ENCODE measurements around the gene GAS2L1. TPM values are rescaled to one million over a fixed set of nuclear protein-coding genes. Genes with fewer than 3 reads are reported as not detected.

GAS2L1 gene
- total RNA-seq, 1 experiment from 2014 or later: 8.0 TPM

DNA sequence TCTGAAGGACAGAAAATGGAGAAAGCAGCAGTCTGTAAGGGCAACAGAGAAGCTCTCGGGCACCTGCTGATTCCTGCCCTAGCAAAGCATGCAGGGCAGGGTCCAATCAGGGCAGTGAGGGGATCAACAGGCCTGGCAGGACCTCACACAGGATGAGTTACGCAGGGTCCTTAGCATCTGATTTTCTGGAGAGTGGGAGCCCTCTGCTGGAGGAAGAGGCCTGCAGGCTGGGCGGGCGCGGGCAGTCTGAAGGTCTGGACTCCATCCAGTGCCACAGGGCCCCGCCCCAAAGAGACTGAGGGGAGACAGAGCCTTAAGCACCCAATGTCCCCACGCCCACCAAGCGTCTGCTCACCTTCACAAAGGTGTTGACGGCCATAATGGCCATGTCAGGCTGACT is 53.0 kb downstream of the GAS2L1 start:
- TF ChIP-seq, protein P1, sequence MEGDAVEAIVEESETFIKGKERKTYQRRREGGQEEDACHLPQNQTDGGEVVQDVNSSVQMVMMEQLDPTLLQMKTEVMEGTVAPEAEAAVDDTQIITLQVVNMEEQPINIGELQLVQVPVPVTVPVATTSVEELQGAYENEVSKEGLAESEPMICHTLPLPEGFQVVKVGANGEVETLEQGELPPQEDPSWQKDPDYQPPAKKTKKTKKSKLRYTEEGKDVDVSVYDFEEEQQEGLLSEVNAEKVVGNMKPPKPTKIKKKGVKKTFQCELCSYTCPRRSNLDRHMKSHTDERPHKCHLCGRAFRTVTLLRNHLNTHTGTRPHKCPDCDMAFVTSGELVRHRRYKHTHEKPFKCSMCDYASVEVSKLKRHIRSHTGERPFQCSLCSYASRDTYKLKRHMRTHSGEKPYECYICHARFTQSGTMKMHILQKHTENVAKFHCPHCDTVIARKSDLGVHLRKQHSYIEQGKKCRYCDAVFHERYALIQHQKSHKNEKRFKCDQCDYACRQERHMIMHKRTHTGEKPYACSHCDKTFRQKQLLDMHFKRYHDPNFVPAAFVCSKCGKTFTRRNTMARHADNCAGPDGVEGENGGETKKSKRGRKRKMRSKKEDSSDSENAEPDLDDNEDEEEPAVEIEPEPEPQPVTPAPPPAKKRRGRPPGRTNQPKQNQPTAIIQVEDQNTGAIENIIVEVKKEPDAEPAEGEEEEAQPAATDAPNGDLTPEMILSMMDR (conservative IDR thresholded peaks at IDR 0.05): peak; percentile 69
- Mint-ChIP-seq H3K4me1 (no peaks in the 10 kb centered on the region), H3K4me3 (no peak overlapping the region), H3K27ac (no peak overlapping the region; a peak in 1 of 7 replicates), H3K36me3 (ENCODE audit: insufficient read depth in 1 of 3, low read depth in 3 of 3) (peaks cover 14 to 61% (median 28%) of the 10 kb centered on the region in 3 experiments; a peak in 6 of 7 replicates), H3K27me3 (ENCODE audit: low read depth) (no peaks in the 10 kb centered on the region), H3K9me3 (no peaks in the 10 kb centered on the region)
- Histone ChIP-seq H3K4me1 (ENCODE audit: insufficient read depth, low read length) (no peaks in the 10 kb centered on the region), H2AFZ (ENCODE audit: low read length) (no peak overlapping the region), H3K23me2 (ENCODE audit: insufficient read length, low read depth, low read length, poor library complexity, severe bottlenecking) (no peaks in the 10 kb centered on the region), H4K5ac (ENCODE audit: insufficient read length, low read depth, low read length) (no peak overlapping the region), H2BK15ac (ENCODE audit: low read depth, low read length) (no peak overlapping the region), H3T11ph (ENCODE audit: low read length) (no peak overlapping the region), H3K9me3 (ENCODE audit: control insufficient read depth, low read depth, low read length) (no peaks in the 10 kb centered on the region), H3K4me2 (ENCODE audit: insufficient read depth, insufficient read length, low read length) (no peak overlapping the region), H3K23ac (ENCODE audit: insufficient read length, low read depth, low read length) (no peak overlapping the region), H3K56ac (ENCODE audit: insufficient read length, low read depth, low read length) (no peak overlapping the region), H3K4ac (ENCODE audit: low read depth, low read length) (no peak overlapping the region), H4K91ac (ENCODE audit: insufficient read length, low read depth, low read length) (no peak overlapping the region), H2BK12ac (ENCODE audit: insufficient read length, low read depth, low read length) (no peak overlapping the region), H3K27me3 (ENCODE audit: insufficient read depth, low read length) (no peaks in the 10 kb centered on the region), H2BK20ac (ENCODE audit: low read depth, low read length, poor library complexity, severe bottlenecking) (no peak overlapping the region), H2BK120ac (ENCODE audit: low read depth, low read length, poor library complexity, severe bottlenecking) (no peak overlapping the region), H4K8ac (replicated peaks; ENCODE audit: insufficient read length, low read depth, low read length) (no peak overlapping the region), H3K18ac (ENCODE audit: insufficient read length, low read depth, low read length) (no peak overlapping the region), H3K79me2 (ENCODE audit: insufficient read depth, low read length) (no peaks in the 10 kb centered on the region), H2AK5ac (ENCODE audit: insufficient read length, low read length) (no peak overlapping the region), H3K27ac (ENCODE audit: insufficient read length, low read depth, low read length) (no peak overlapping the region), H3K79me1 (ENCODE audit: insufficient read depth, low read depth, low read length, poor library complexity, severe bottlenecking) (no peaks in the 10 kb centered on the region), H3K9ac (ENCODE audit: extremely low read depth, insufficient read length, low read length) (no peak overlapping the region), H4K20me1 (ENCODE audit: control insufficient read depth, insufficient read depth, insufficient read length) (no peaks in the 10 kb centered on the region), H3K14ac (ENCODE audit: insufficient read depth, low read length) (no peak overlapping the region), H2BK5ac (ENCODE audit: insufficient read length, low read length) (no peak overlapping the region)
- WGBS (ENCODE audit: extremely low coverage, insufficient read length, low lambda C conversion rate): no CpG with 5 or more reads among the region's 9 CpGs
- DNase-seq: peak; percentile 69

Small RNA genes lying within 50 kb of the gene (microRNA-seq; reads per million reads assigned to microRNA genes)
- 1.2 reads per million, percentile 3 among the genes with 10 or more reads in this experiment for gene MIR3653 (ENCODE audit: borderline microRNAs expressed)

Other genes with a start within 250 kb of the GAS2L1 start
- not detected in 2 replicates for gene C22orf31, start 244.8 kb upstream of the GAS2L1 start, total RNA-seq (2021)
- gene KREMEN1, start 233.6 kb upstream of the GAS2L1 start, total RNA-seq (2021): 2.4 and 2.6 TPM in 2 replicates
- gene EMID1, start 100.8 kb upstream of the GAS2L1 start, total RNA-seq (2021): 4.5 and 5.4 TPM in 2 replicates
- 92.9 and 99.7 TPM in 2 replicates for gene RHBDD3, start 38.7 kb upstream of the GAS2L1 start, total RNA-seq (2021)
- 456 and 462 TPM in 2 replicates for gene EWSR1, start 38.4 kb upstream of the GAS2L1 start, total RNA-seq (2021)
- gene RASL10A, start 9.0 kb downstream of the GAS2L1 start, total RNA-seq (2021): 0.90 and 0.92 TPM in 2 replicates
- 64.0 and 67.4 TPM in 2 replicates for gene AP1B1, start 81.9 kb downstream of the GAS2L1 start, total RNA-seq (2021)
- gene RFPL1, start 131.9 kb downstream of the GAS2L1 start, total RNA-seq (2021): not detected in 2 replicates
- 5.7 and 5.8 TPM in 2 replicates for gene NEFH, start 173.6 kb downstream of the GAS2L1 start, total RNA-seq (2021)
- 68.2 and 71.8 TPM in 2 replicates for gene THOC5, start 247.1 kb downstream of the GAS2L1 start, total RNA-seq (2021)